HepG2 (cell line): Measurements from ENCODE around the gene TEDC1. TPM values are rescaled to one million over a fixed set of nuclear protein-coding genes. Genes with fewer than 3 reads are reported as not detected.

Experiments used
- ATAC-seq: fragments of 200-7000 bp; cut with Tn5 transposase; 3 replicates; pipeline ENCODE4 v1.9.1; 2020; ENCODE audit warnings: mild to moderate bottlenecking, moderate library complexity
- BruUV-seq: library from RNA; stranded (reverse); fragments of 400-500 nt; replicated peaks from 2 replicates; lab custom pipeline; 2021; lab: Mats Ljungman, UMichigan
- CTCF ChIA-PET: fragments of 300-600 bp; formaldehyde crosslinking; extraction: SDS; loops from one replicate; lab custom pipeline; 2021; ENCODE audit warnings: low total read pairs, inconsistent platforms, low intra/inter-chr PET ratio; lab: Yijun Ruan, JAX
- POLR2A ChIA-PET: fragments of 350-600 bp; sonication (Branson Sonifier 250); formaldehyde crosslinking; loops from one replicate; lab custom pipeline; 2020; ENCODE audit warnings: antibody characterized with exemption, inconsistent platforms; lab: Yijun Ruan, JAX
- DNase-seq: peaks from one replicate; pipeline ENCODE4 v3.0.0-alpha.2; 2015; ENCODE audit warnings: low spot score
- FAIRE-seq: peaks from 3 replicates; lab custom pipeline; 2011; peaks lifted over from hg19 to GRCh38; lab: Jason Lieb, UNC
- H2AFZ ChIP-seq: one replicate; pipeline ENCODE4 v1.6.1; 2011; ENCODE audit warnings: low read length, inconsistent platforms
- H3K27ac ChIP-seq: fragments of 300-600 bp; 3 replicates; pipeline ENCODE4 v1.8.0; 2011; ENCODE audit warnings: mixed run types, mild to moderate bottlenecking, mixed read lengths, low read length, inconsistent platforms; ENCODE audit not compliant: insufficient read depth; ENCODE audit errors: extremely low read length
- H3K27me3 ChIP-seq, 2 experiments: fragments of 200-600 bp in 1 of 2; 2 replicates in 1 of 2; 3 replicates in 1 of 2; pipeline versions ENCODE4 v1.6.0 to v1.8.0; 2011; ENCODE audit warnings: low read length in 2 of 2, mild to moderate bottlenecking in 2 of 2, moderate library complexity in 2 of 2, inconsistent platforms in 1 of 2; ENCODE audit not compliant: insufficient read depth in 2 of 2, control insufficient read depth in 1 of 2
- H3K36me3 ChIP-seq, 2 experiments: fragments of 200-600 bp in 1 of 2; replicated peaks in 1 of 2; 2 replicates in 1 of 2; 3 replicates in 1 of 2; pipeline versions ENCODE4 v1.5.1 to v1.8.0; 2011; ENCODE audit warnings: low read length in 2 of 2, inconsistent platforms in 1 of 2; ENCODE audit not compliant: insufficient read depth in 2 of 2, control insufficient read depth in 1 of 2
- H3K4me1 ChIP-seq: 2 replicates; pipeline ENCODE4 v1.5.1; 2012; ENCODE audit warnings: low read length, inconsistent platforms; ENCODE audit not compliant: insufficient read depth
- H3K4me2 ChIP-seq: 2 replicates; pipeline ENCODE4 v1.6.0; 2011; ENCODE audit warnings: low read depth, low read length, inconsistent platforms
- H3K4me3 ChIP-seq, 3 experiments: fragments of 200-600 bp in 1 of 3; sonication (generic), shearing (Covaris generic) in 1 of 3; replicated peaks in 1 of 3; 2 replicates each; pipeline ENCODE4 v1.5.1; 2011 to 2016; ENCODE audit warnings: low read length in 3 of 3, inconsistent platforms in 2 of 3, low read depth in 2 of 3, mild to moderate bottlenecking in 2 of 3, control low read depth in 1 of 3, mixed read lengths in 1 of 3; ENCODE audit not compliant: insufficient read depth in 1 of 3
- H3K79me2 ChIP-seq: one replicate; pipeline ENCODE4 v1.6.1; 2011; ENCODE audit warnings: low read length, inconsistent platforms; ENCODE audit not compliant: insufficient read depth
- H3K9ac ChIP-seq: 2 replicates; pipeline ENCODE4 v1.6.0; 2011; ENCODE audit warnings: mild to moderate bottlenecking, low read depth, low read length, inconsistent platforms; ENCODE audit not compliant: insufficient read depth
- H3K9me3 ChIP-seq: 2 replicates; pipeline ENCODE4 v1.5.1; 2012; ENCODE audit warnings: mild to moderate bottlenecking, low read length
- H4K20me1 ChIP-seq: 2 replicates; pipeline ENCODE4 v1.6.0; 2011; ENCODE audit warnings: inconsistent platforms, mild to moderate bottlenecking, low read length, moderate library complexity; ENCODE audit not compliant: insufficient read depth
- BRD4 ChIP-seq: sonication (generic); formaldehyde crosslinking; IDR thresholded peaks from 2 replicates; pipeline ENCODE4 v1.4.0; 2020; ENCODE audit warnings: missing genetic modification reagents
- FUBP1 ChIP-seq: sonication (generic); formaldehyde crosslinking; IDR thresholded peaks from 2 replicates; pipeline ENCODE4 v1.5.1; 2020; ENCODE audit warnings: missing genetic modification reagents, mild to moderate bottlenecking, borderline replicate concordance
- GLMP ChIP-seq: sonication (generic); formaldehyde crosslinking; IDR thresholded peaks from 2 replicates; pipeline ENCODE4 v1.9.0; 2021; ENCODE audit warnings: missing genetic modification reagents, mild to moderate bottlenecking, borderline replicate concordance
- KDM1A ChIP-seq: IDR thresholded peaks from 2 replicates; pipeline ENCODE4 v1.6.1; 2016; ENCODE audit warnings: missing compliant biosample characterization
- MXI1 ChIP-seq: IDR thresholded peaks from 3 replicates; pipeline ENCODE4 v1.6.1; 2012; ENCODE audit warnings: low read depth, low read length, inconsistent platforms, borderline replicate concordance
- RFXAP ChIP-seq: sonication (generic); formaldehyde crosslinking; IDR thresholded peaks from 2 replicates; pipeline ENCODE4 v1.4.0; 2020; ENCODE audit warnings: missing genetic modification reagents, borderline replicate concordance
- SALL2 ChIP-seq: sonication (generic); formaldehyde crosslinking; IDR thresholded peaks from 2 replicates; pipeline ENCODE4 v1.8.1; 2023; ENCODE audit warnings: mild to moderate bottlenecking, missing genetic modification reagents, inconsistent platforms
- TFAP4 ChIP-seq: sonication (generic); IDR thresholded peaks from 2 replicates; pipeline ENCODE4 v1.6.1; 2016; ENCODE audit warnings: low read depth, borderline replicate concordance
- TFDP2 ChIP-seq: sonication (generic); formaldehyde crosslinking; IDR thresholded peaks from 2 replicates; pipeline ENCODE4 v1.4.0; 2020; ENCODE audit warnings: missing genetic modification reagents
- YEATS2 ChIP-seq: sonication (generic); formaldehyde crosslinking; IDR thresholded peaks from 2 replicates; pipeline ENCODE4 v1.4.0; 2020; ENCODE audit warnings: missing genetic modification reagents, borderline replicate concordance
- ZHX2 ChIP-seq, 2 experiments: sonication (generic) in 1 of 2; formaldehyde crosslinking in 1 of 2; IDR thresholded peaks; 2 replicates each; pipeline versions ENCODE4 v1.6.1 to v1.9.0; 2014 to 2022; ENCODE audit warnings: antibody characterized with exemption in 1 of 2, borderline replicate concordance in 1 of 2, inconsistent platforms in 1 of 2, low read depth in 1 of 2, missing genetic modification reagents in 1 of 2
- ZNF354B ChIP-seq: sonication (generic); formaldehyde crosslinking; IDR thresholded peaks from 2 replicates; pipeline ENCODE4 v1.8.0; 2022; ENCODE audit warnings: mild to moderate bottlenecking, missing genetic modification reagents
- WGBS: methylation state at CpG from one replicate; pipeline ENCODE4 v1.1.6; 2017; ENCODE audit warnings: low lambda C conversion rate; 5-methylcytosine and 5-hydroxymethylcytosine counted together
- in situ Hi-C: cut with HindIII; loops from 2 replicates; pipeline ENCODE4 v1.10.0; 2017; ENCODE audit warnings: low pct_unique_long_range_greater_than_20kb; ENCODE audit not compliant: extremely low pct_ligation_motif_present
- intact Hi-C: fragments of 100-400 bp; cut with micrococcal nuclease; formaldehyde crosslinking; loops from one replicate; pipeline ENCODE4 v1.10.0; 2022; ENCODE audit not compliant: unreplicated experiment
- polyA plus RNA-seq, 8 experiments: library from polyadenylated mRNA; depleted of rRNA in 3 of 8; stranded (reverse) in 7 of 8; unstranded in 1 of 8; fragments of >200 nt; fragmentation: Illumina TruSeq in 4 of 8; extraction: Trizol in 4 of 8; gene quantifications; 2 replicates each; pipeline versions ENCODE4 v1.2.1 to v1.2.3, GENCODE V29; 2011 to 2016; ENCODE audit warnings: low read depth in 4 of 8, missing spikeins in 1 of 8, mixed read lengths in 1 of 8; ENCODE audit not compliant: insufficient read depth in 1 of 8
- total RNA-seq, 5 experiments: library from RNA; depleted of rRNA; stranded (reverse); fragments of >200 nt; fragmentation: Illumina TruSeq; extraction: Trizol; gene quantifications; 2 replicates each; pipeline ENCODE4 v1.2.3, GENCODE V29; 2016; ENCODE audit warnings: low read depth in 1 of 5

The TEDC1 gene
- total and polyA plus RNA-seq, 2 of the 13 experiments (the other 11 are each of a cell fraction or from before 2014, with no cell fraction given), result 5.7 to 27.4 TPM

- intact Hi-C loops, result no loop called here
- FAIRE-seq, result no peak
- peaks cover 31% of the 10 kb centered on the region for H3K4me1 ChIP-seq
- H3K9ac ChIP-seq, result no peak overlapping the region
- H3K27ac ChIP-seq, result no peak overlapping the region
- in situ Hi-C loops, result no loop called here
- 69% methylated on average over 11 of the region's 16 CpGs for WGBS
- no peaks in the 10 kb centered on the region for H4K20me1 ChIP-seq
- no peaks in the 10 kb centered on the region for H3K36me3 ChIP-seq
- H3K9me3 ChIP-seq, result no peaks in the 10 kb centered on the region
- H3K4me3 ChIP-seq, result no peak overlapping the region
- H3K79me2 ChIP-seq, result no peaks in the 10 kb centered on the region
- BruUV-seq, result no TSS peak
- no peak for ATAC-seq
- DNase-seq, result no peak
- H2AFZ ChIP-seq, result no peak overlapping the region
- POLR2A ChIA-PET, result no interaction called here
- no peak overlapping the region for H3K4me2 ChIP-seq
- peaks cover 5 to 58% of the 10 kb centered on the region in 2 experiments; a peak in 4 of 5 replicates for H3K27me3 ChIP-seq
- CTCF ChIA-PET, result no interaction called here
- TF ChIP-seq KDM1A (no peak), RFXAP (CRISPR knock-in tag) (no peak), MXI1 (no peak), ZHX2 (IDR thresholded peaks at IDR 0.05; ENCODE audit: low read depth) (no peak), ZHX2 (CRISPR knock-in tag; IDR thresholded peaks at IDR 0.05; ENCODE audit: borderline replicate concordance) (no peak), BRD4 (CRISPR knock-in tag) (no peak), SALL2 (CRISPR knock-in tag) (no peak), ZNF354B (CRISPR knock-in tag) (no peak), FUBP1 (CRISPR knock-in tag) (no peak), TFDP2 (no peak), GLMP (CRISPR knock-in tag) (no peak), TFAP4 (no peak), YEATS2 (CRISPR knock-in tag) (no peak)
Observed at GRCh38 chr14:105508069-105508468, 17.0 kb downstream of the TEDC1 start.
